H1 (cell line): ENCODE measurements around the gene PANX1. TPM values are rescaled to one million over a fixed set of nuclear protein-coding genes. Genes with fewer than 3 reads are reported as not detected.
A peak's percentile ranks its signal among the peaks of the same experiment; 100 is the strongest.

Experiments
- CTCF ChIA-PET: fragments of 300-600 bp; sonication (Branson Sonifier 250); formaldehyde crosslinking; loops from one replicate; lab custom pipeline; 2021; ENCODE audit not compliant: partially characterized antibody; lab: Charles Lee
- POLR2A ChIA-PET: fragments of 300-600 bp; sonication (Branson Sonifier 250); formaldehyde crosslinking; loops from one replicate; lab custom pipeline; 2021; ENCODE audit warnings: inconsistent platforms; ENCODE audit not compliant: partially characterized antibody; lab: Charles Lee
- DNase-seq, 2 experiments: peaks; one replicate each; pipeline versions ENCODE4 v3.0.0 to v3.0.0-alpha.2; 2010 to 2022; ENCODE audit warnings: low spot score in 2 of 2, low read depth in 1 of 2, mixed read lengths in 1 of 2
- FAIRE-seq: peaks from 2 replicates; lab custom pipeline; 2011; peaks lifted over from hg19 to GRCh38; lab: Jason Lieb, UNC
- H2AFZ ChIP-seq: 2 replicates; pipeline ENCODE4 v1.8.1; 2012; ENCODE audit warnings: low read length, inconsistent platforms
- H2AK5ac ChIP-seq: 2 replicates; pipeline ENCODE4 v1.6.1; 2013; ENCODE audit warnings: low read depth, low read length
- H2BK120ac ChIP-seq: replicated peaks from 2 replicates; pipeline ENCODE3; 2013; ENCODE audit warnings: low read depth, low read length, inconsistent platforms
- H2BK12ac ChIP-seq: 2 replicates; pipeline ENCODE4 v1.6.1; 2013; ENCODE audit warnings: low read depth, low read length
- H2BK15ac ChIP-seq: 2 replicates; pipeline ENCODE4 v1.6.1; 2013; ENCODE audit warnings: low read length
- H2BK20ac ChIP-seq: 2 replicates; pipeline ENCODE4 v1.6.1; 2013; ENCODE audit warnings: low read length
- H2BK5ac ChIP-seq: 2 replicates; pipeline ENCODE4 v1.6.1; 2013; ENCODE audit warnings: low read depth, low read length
- H3K14ac ChIP-seq: 2 replicates; pipeline ENCODE4 v1.6.1; 2013; ENCODE audit warnings: inconsistent platforms; ENCODE audit not compliant: insufficient read length
- H3K18ac ChIP-seq: 2 replicates; pipeline ENCODE4 v1.6.1; 2013; ENCODE audit warnings: low read length; ENCODE audit errors: extremely low read depth
- H3K23ac ChIP-seq: 2 replicates; pipeline ENCODE4 v1.6.1; 2013; ENCODE audit warnings: inconsistent platforms; ENCODE audit not compliant: insufficient read length
- H3K23me2 ChIP-seq: 2 replicates; pipeline ENCODE4 v1.6.1; 2013; ENCODE audit warnings: low read depth, low read length
- H3K27ac ChIP-seq: 2 replicates; pipeline ENCODE4 v1.6.1; 2011; ENCODE audit warnings: low read depth, low read length, inconsistent platforms
- H3K27me3 ChIP-seq, 4 experiments: replicated peaks in 1 of 4; 1 replicate in 1 of 4; 2 replicates in 3 of 4; pipeline versions ENCODE4 v1.6.1 to v1.8.1; 2011 to 2013; ENCODE audit warnings: low read length in 3 of 4, mild to moderate bottlenecking in 3 of 4, inconsistent platforms in 2 of 4, mixed read lengths in 2 of 4, moderate library complexity in 1 of 4; ENCODE audit not compliant: control insufficient read depth in 3 of 4, insufficient read depth in 3 of 4; ENCODE audit errors: extremely low read depth in 1 of 4
- H3K36me3 ChIP-seq, 4 experiments: 2 replicates each; pipeline versions ENCODE4 v1.6.1 to v1.8.1; 2011 to 2013; ENCODE audit warnings: mild to moderate bottlenecking in 4 of 4, low read length in 3 of 4, moderate library complexity in 2 of 4, control low read depth in 1 of 4, inconsistent platforms in 1 of 4; ENCODE audit not compliant: insufficient read depth in 4 of 4, control insufficient read depth in 2 of 4
- H3K4ac ChIP-seq: replicated peaks from 2 replicates; pipeline ENCODE3; 2013; ENCODE audit warnings: low read length, low read depth, mixed read lengths, inconsistent platforms; ENCODE audit not compliant: insufficient read length
- H3K4me1 ChIP-seq, 4 experiments: replicated peaks in 1 of 4; 1 replicate in 1 of 4; 2 replicates in 3 of 4; pipeline versions ENCODE4 v1.6.1 to v1.8.1; 2011 to 2013; ENCODE audit warnings: low read length in 3 of 4, inconsistent platforms in 2 of 4, mixed read lengths in 1 of 4; ENCODE audit not compliant: insufficient read depth in 4 of 4, control insufficient read depth in 3 of 4
- H3K4me2 ChIP-seq, 2 experiments: 2 replicates each; pipeline versions ENCODE4 v1.6.1 to v1.8.1; 2011 to 2013; ENCODE audit warnings: low read depth in 2 of 2, low read length in 2 of 2, control low read depth in 1 of 2, inconsistent platforms in 1 of 2, mild to moderate bottlenecking in 1 of 2; ENCODE audit not compliant: insufficient read depth in 1 of 2
- H3K4me3 ChIP-seq, 4 experiments: fragments of 200-600, 300-600 bp in 1 of 4; sonication (generic), shearing (Covaris generic), sonication (Bioruptor Twin) in 1 of 4; 2 replicates each; pipeline versions ENCODE4 v1.5.1 to v1.8.1; 2011 to 2016; ENCODE audit warnings: low read length in 4 of 4, low read depth in 3 of 4, control low read depth in 2 of 4, inconsistent platforms in 2 of 4, mild to moderate bottlenecking in 2 of 4, mixed read lengths in 1 of 4, moderate library complexity in 1 of 4; ENCODE audit not compliant: insufficient read depth in 2 of 4; ENCODE audit errors: extremely low read depth in 1 of 4
- H3K56ac ChIP-seq: replicated peaks from 2 replicates; pipeline ENCODE3; 2013; ENCODE audit warnings: low read depth, mild to moderate bottlenecking, mixed read lengths, low read length, inconsistent platforms; ENCODE audit not compliant: insufficient read length
- H3K79me1 ChIP-seq: 2 replicates; pipeline ENCODE4 v1.6.1; 2013; ENCODE audit warnings: low read depth, low read length, control low read depth
- H3K79me2 ChIP-seq, 2 experiments: 2 replicates each; pipeline versions ENCODE4 v1.6.1 to v1.8.1; 2012 to 2013; ENCODE audit warnings: low read length in 2 of 2, mild to moderate bottlenecking in 2 of 2, inconsistent platforms in 1 of 2; ENCODE audit not compliant: insufficient read depth in 2 of 2, control insufficient read depth in 1 of 2
- H3K9ac ChIP-seq, 4 experiments: replicated peaks in 1 of 4; 1 replicate in 1 of 4; 2 replicates in 3 of 4; pipeline versions ENCODE4 v1.6.1 to v1.8.1; 2011 to 2013; ENCODE audit warnings: low read depth in 3 of 4, low read length in 3 of 4, control low read depth in 2 of 4, mild to moderate bottlenecking in 2 of 4, moderate library complexity in 2 of 4, inconsistent platforms in 1 of 4; ENCODE audit errors: extremely low read depth in 1 of 4
- H3K9me3 ChIP-seq, 2 experiments: 2 replicates each; pipeline versions ENCODE4 v1.6.1 to v1.8.1; 2012 to 2013; ENCODE audit warnings: mild to moderate bottlenecking in 2 of 2, moderate library complexity in 2 of 2, control low read depth in 1 of 2, inconsistent platforms in 1 of 2, low read depth in 1 of 2, low read length in 1 of 2, mixed read lengths in 1 of 2; ENCODE audit not compliant: insufficient read depth in 2 of 2
- H4K20me1 ChIP-seq, 2 experiments: replicated peaks in 1 of 2; 2 replicates each; pipeline versions ENCODE3 to v1.8.1; 2011 to 2013; ENCODE audit warnings: inconsistent platforms in 2 of 2, low read length in 2 of 2, mild to moderate bottlenecking in 1 of 2; ENCODE audit not compliant: insufficient read depth in 2 of 2, control insufficient read depth in 1 of 2
- H4K5ac ChIP-seq: 2 replicates; pipeline ENCODE4 v1.6.1; 2013; ENCODE audit warnings: low read length, low read depth, mixed read lengths, inconsistent platforms; ENCODE audit not compliant: insufficient read length
- H4K8ac ChIP-seq: 2 replicates; pipeline ENCODE4 v1.8.0; 2013; ENCODE audit warnings: mild to moderate bottlenecking, moderate library complexity, low read length, inconsistent platforms; ENCODE audit not compliant: insufficient read depth; ENCODE audit errors: extremely low read depth
- H4K91ac ChIP-seq: replicated peaks from 2 replicates; pipeline ENCODE3; 2013; ENCODE audit warnings: low read length, mixed read lengths, inconsistent platforms; ENCODE audit not compliant: insufficient read length
- ATF3 ChIP-seq: IDR thresholded peaks from 2 replicates; pipeline ENCODE4 v1.6.1; 2011; ENCODE audit warnings: low read depth, mild to moderate bottlenecking, low read length; ENCODE audit not compliant: insufficient read depth
- BRCA1 ChIP-seq: IDR thresholded peaks from 2 replicates; pipeline ENCODE4 v1.6.1; 2012; ENCODE audit warnings: low read depth, low read length, improper control_type of control experiment
- WGBS, 2 experiments: shearing (Covaris generic) in 1 of 2; methylation state at CpG; one replicate each; pipeline versions ENCODE4 v1.1.6 to v1.1.7; 2013 to 2015; ENCODE audit warnings: low lambda C conversion rate in 2 of 2, mixed read lengths in 2 of 2, inconsistent platforms in 1 of 2, low coverage in 1 of 2, missing lambda C conversion rate in 1 of 2; ENCODE audit not compliant: insufficient replicate concordance in 2 of 2, insufficient coverage in 1 of 2, insufficient read length in 1 of 2; ENCODE audit errors: extremely low coverage in 1 of 2, missing lambda C conversion rate in 1 of 2; 5-methylcytosine and 5-hydroxymethylcytosine counted together
- polyA plus RNA-seq, 7 experiments: library from polyadenylated mRNA; depleted of rRNA in 3 of 7; stranded (reverse) in 5 of 7; unstranded in 2 of 7; fragments of >200 nt in 5 of 7; fragments of 200-250 nt in 2 of 7; gene quantifications; 1 replicate in 5 of 7; 2 replicates in 1 of 7; 4 replicates in 1 of 7; pipeline versions ENCODE4 v1.2.1 to v1.2.3, GENCODE V29; 2011 to 2013; ENCODE audit warnings: missing spikeins in 2 of 7, mixed read lengths in 2 of 7
- total RNA-seq: library from RNA; stranded (reverse); fragmentation: NEBNext Ultra II Directional; extraction: Animal tissue kit (Norgen Biotek cat#: 25700); gene quantifications from 2 replicates; pipeline ENCODE4 v1.2.1, GENCODE V29; 2021

PANX1 gene
- total and polyA plus RNA-seq, 2 of the 8 experiments (the other 6 are each of a cell fraction or from before 2014, with no cell fraction given) = 15.9 to 35.2 TPM

- Histone ChIP-seq H3K27me3 (no peaks in the 10 kb centered on the region), H3K23me2 (peaks cover 17% of the 10 kb centered on the region), H4K8ac (no peak overlapping the region), H3K9me3 (no peaks in the 10 kb centered on the region), H3K9ac (peak overlapping the region in 1 of 4 experiments; percentile 83; a peak in 4 of 7 replicates), H4K5ac (no peak overlapping the region), H3K79me1 (peaks cover 22% of the 10 kb centered on the region), H2BK20ac (no peak overlapping the region), H4K91ac (no peak overlapping the region), H3K4ac (no peak overlapping the region), H2BK12ac (no peak overlapping the region), H2AK5ac (no peak overlapping the region), H3K36me3 (peaks cover 0 to 4% (median 0%) of the 10 kb centered on the region in 4 experiments; a peak in 1 of 8 replicates), H2AFZ (no peak overlapping the region), H3K14ac (no peak overlapping the region), H3K4me3 (peak overlapping the region; percentile 30 to 96 (median 78); a peak in 7 of 8 replicates), H2BK120ac (no peak overlapping the region), H3K79me2 (peaks cover 60 to 96% of the 10 kb centered on the region in 2 experiments), H3K56ac (no peak overlapping the region), H3K23ac (no peak overlapping the region), H2BK15ac (no peak overlapping the region), H3K18ac (no peak overlapping the region), H2BK5ac (no peak overlapping the region), H3K27ac (no peak overlapping the region), H4K20me1 (peaks cover 31 to 46% of the 10 kb centered on the region in 2 experiments), H3K4me2 (peak overlapping the region; percentile 96 to 97), H3K4me1 (peaks cover 13 to 39% (median 25%) of the 10 kb centered on the region in 4 experiments)
- no peak for FAIRE-seq
- POLR2A ChIA-PET = interaction anchor here (0.6 to 1.7 kb wide), 3 partner anchors 11 to 341 kb away, joined by 3 to 8 read pairs (median 6); no protein-coding TSS in a partner anchor
- CTCF ChIA-PET = interaction anchor here (1.0 to 2.3 kb wide), 5 partner anchors 11 to 938 kb away, joined by 3 to 10 read pairs (median 4); no protein-coding TSS in a partner anchor
- 89% methylated on average over 3 of the region's 3 CpGs; no CpG with 5 or more reads in 1 of the 2 experiments for WGBS, 2 experiments
- DNase-seq = no peak
- TF ChIP-seq BRCA1 (no peak), ATF3 (no peak)
Measured at GRCh38 chr11:94131047-94131717, 2.5 kb downstream of the PANX1 start.
